ENCODE results near the gene APOA5. TPM values are rescaled to one million over a fixed set of nuclear protein-coding genes. Genes with fewer than 3 reads are reported as not detected.
"Not testable (repeated sequence)": the region's sequence is repeated elsewhere in the genome, so short reads cannot be mapped to it uniquely, and the experiment has no call there.

Gene APOA5
- total and polyA plus RNA-seq, 5 experiments from 2014 or later: not detected

DNA sequence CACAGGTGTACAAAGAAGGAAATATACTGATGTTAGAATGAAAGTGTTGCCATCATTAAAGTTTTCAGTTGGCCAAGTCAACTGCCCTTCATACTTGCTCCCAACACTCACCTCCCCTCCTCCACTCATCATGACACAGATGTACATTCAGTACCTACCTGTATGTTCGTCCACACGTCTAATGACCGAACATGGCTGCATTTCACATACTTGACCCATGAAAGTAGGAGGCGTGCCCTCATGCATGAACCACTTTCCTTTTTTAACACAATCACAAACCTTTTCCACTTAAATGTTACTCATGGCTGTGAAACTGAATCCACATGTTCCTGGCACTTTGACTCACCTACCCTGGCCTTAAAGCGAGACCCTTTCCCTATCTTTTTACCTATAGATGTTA is 15.7 kb downstream of the APOA5 start:
- H3K4me1 Mint-ChIP-seq: peaks cover 19 to 33% (median 30%) of the 10 kb centered on the region in 4 donors
- ATAC-seq (no peak), DNase-seq (no peak)
- H3K4me3 Mint-ChIP-seq: no peak overlapping the region
- POLR2A ChIA-PET: interaction anchor here (6.0 kb wide), 1 partner anchor 11 kb away, joined by 66 read pairs; the partner anchor contains the start of gene ZPR1
- H3K9me3 Mint-ChIP-seq: no peaks in the 10 kb centered on the region
- H3K27me3 Mint-ChIP-seq: no peaks in the 10 kb centered on the region
- peaks cover 0 to 50% (median 9%) of the 10 kb centered on the region in 3 donors for H3K36me3 Mint-ChIP-seq
- peak overlapping the region in 6 of 10 donors; percentile 25 to 76 (median 57) for H3K27ac Mint-ChIP-seq

DNA sequence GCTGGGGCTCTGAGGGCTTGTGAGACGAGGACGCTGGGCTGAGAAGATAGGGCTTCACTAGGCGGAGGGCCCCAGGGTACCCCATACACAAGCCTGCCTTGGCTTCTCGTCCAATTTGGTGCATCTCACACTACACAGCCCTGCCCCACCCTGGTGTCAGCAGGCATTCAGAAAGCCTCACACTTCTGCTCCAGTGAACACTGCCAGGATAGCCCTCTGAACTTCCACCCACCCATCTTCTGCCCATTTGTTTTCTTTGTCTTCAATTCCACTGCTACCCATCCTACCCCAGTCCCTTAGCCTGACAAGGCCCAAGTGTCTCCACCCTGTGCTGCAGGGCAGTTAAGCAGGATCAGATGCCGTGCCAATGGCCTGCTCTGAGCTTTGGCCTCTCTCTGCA is 17.0 kb downstream of the APOA5 start:
- ATAC-seq (no peak), DNase-seq (no peak)
- Mint-ChIP-seq H3K9me3 (no peaks in the 10 kb centered on the region), H3K36me3 (peaks cover 0 to 44% (median 7%) of the 10 kb centered on the region in 3 donors), H3K27ac (peak overlapping the region in 8 of 10 donors; percentile 10 to 90 (median 50)), H3K27me3 (no peaks in the 10 kb centered on the region), H3K4me3 (peak overlapping the region in 4 of 10 donors; percentile 26 to 60 (median 44)), H3K4me1 (peaks cover 19 to 40% (median 36%) of the 10 kb centered on the region in 4 donors)
- POLR2A ChIA-PET: interaction anchor here (2.3 to 6.0 kb wide), 2 partner anchors 12 to 61 kb away, joined by 8 to 66 read pairs; partner anchors contain the start of gene ZPR1

DNA sequence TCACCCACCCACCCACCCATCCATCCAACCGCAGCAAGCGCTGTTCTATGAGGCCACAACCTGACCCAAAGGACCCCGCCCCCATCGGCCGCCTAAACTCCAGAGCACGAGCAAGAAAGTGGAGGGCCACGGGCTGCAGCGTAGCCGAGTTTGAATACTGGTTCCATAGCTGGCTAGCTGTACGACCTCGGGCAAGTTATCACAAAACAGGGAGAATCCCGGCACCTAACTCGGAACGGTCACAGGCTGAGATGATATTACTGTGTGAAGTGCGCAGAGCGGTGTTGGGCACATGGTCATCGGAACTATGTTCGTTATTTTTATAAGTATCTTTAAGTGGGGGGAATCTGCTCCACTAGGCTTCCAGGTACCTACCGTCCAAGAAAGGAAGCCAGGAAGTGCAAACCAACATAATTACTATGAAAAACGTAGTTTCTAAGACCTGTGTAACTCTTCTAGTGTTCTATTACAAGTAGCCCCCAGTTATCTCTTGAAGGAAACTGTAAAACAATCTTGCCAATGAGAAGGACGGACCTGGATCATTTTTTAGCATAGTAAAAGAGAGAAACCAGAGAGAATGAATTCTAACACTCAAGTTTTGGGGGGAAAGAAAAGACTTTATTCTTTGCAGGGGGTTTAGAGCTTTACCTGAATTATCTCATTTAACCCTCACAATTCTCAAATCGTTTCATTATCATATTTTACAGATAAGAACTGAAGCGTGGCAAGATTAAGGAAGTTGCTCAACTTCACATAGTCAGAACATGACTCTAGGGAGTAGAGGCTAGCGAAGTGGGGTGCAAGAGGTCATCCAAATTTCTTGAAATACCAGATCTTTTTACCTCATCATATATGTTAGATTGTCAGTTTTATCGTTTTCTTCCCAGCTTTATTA is 18.2 kb downstream of the APOA5 start:
- Mint-ChIP-seq H3K4me1 (peaks cover 19 to 46% (median 41%) of the 10 kb centered on the region in 4 donors), H3K36me3 (peaks cover 0 to 44% (median 0%) of the 10 kb centered on the region in 3 donors), H3K4me3 (peak overlapping the region; percentile 84 to 99 (median 98)), H3K27ac (peak overlapping the region; percentile 93 to 99 (median 97)), H3K27me3 (no peaks in the 10 kb centered on the region), H3K9me3 (no peaks in the 10 kb centered on the region)
- POLR2A ChIA-PET: interaction anchor here (0.6 to 6.0 kb wide), 14 partner anchors 8 to 554 kb away, joined by 3 to 66 read pairs (median 5); partner anchors contain the start of genes APOA5, CEP164, PAFAH1B2 and SIK3
- no peak for DNase-seq
- peak in 1 of 2 donors; percentile 2 for ATAC-seq

DNA sequence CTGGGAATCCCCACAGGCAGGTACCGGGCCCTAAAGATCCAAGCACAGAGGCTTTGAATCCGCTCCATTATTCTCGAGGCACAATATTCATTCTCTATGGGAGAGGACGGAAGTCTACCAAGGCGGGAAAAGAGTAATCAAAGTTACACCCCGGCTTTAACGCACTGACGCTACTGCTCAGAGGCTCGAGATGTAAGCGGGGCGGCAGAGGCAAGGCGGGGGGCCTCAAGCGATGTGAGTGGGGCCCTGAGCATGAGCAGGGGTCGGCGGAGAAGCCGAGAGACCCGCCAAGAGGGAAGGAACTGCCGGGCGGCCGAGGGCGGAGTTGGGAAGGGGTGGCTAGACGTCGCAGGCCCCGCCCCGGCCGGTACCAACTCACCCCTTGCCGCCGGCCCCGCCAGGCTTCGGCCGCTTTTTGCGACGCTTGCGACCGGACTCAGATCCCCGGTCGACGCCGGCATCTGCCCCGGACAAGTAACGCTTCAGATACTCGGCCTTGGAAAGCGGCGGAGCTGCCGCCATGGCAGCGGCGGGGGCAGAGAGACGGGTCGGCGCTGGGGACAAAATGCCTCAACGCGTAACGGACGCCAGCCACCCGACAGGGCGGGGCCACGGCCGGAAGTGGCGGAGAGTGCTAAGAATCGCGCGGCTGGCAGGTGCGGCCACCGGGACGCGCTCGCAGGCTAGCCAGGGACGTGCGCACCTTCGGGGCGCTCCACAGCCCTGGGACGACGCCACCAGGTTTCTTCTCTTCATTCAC is 19.1 kb downstream of the APOA5 start, which contains the start of gene BUD13:
Gene BUD13, minus strand, starts transcription at position 545 of the 760 bp plus-strand sequence. Its CDS starts 23 bp downstream, at position 522.
- Mint-ChIP-seq H3K27me3 (no peaks in the 10 kb centered on the region), H3K27ac (peak within 1 kb of the TSS; percentile 93 to 99 (median 97)), H3K9me3 (no peaks in the 10 kb centered on the region), H3K4me3 (peak within 1 kb of the TSS; percentile 84 to 99 (median 98)), H3K36me3 (peaks cover 0 to 38% (median 0%) of the 10 kb centered on the region in 3 donors), H3K4me1 (peaks cover 17 to 46% (median 42%) of the 10 kb centered on the region in 4 donors)
- ATAC-seq: peak; percentile 91 to 92
- DNase-seq: peak; percentile 84 to 99 (median 94)
- POLR2A ChIA-PET: interaction anchor here (0.9 to 6.0 kb wide), 11 partner anchors 9 to 555 kb away, joined by 3 to 66 read pairs (median 5); partner anchors contain the start of genes APOA5, CEP164, SIK3 and ZPR1

DNA sequence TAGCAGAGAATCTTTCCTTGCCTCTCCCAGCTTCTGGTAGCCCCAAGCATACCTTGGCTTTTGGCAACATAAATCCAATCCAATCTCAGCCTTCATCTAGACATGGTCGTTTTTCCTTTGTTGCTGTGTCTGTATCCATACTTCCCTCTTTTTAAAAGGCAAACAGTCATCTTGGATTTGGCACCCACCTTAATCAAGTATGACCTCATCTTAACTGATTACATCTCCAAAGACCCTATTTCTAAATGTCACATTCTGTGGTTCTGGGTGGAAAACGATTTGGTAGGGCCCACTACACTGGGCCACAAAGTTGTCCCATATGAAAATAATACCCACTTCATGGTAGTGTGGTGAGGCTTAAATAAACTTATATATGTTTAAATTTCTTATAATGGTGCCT is 19.7 kb downstream of the APOA5 start:
- ATAC-seq: no peak
- POLR2A ChIA-PET: interaction anchor here (1.2 to 6.0 kb wide), 4 partner anchors 15 to 455 kb away, joined by 3 to 66 read pairs (median 6); partner anchors contain the start of gene ZPR1
- Mint-ChIP-seq H3K36me3 (peaks cover 0 to 36% (median 0%) of the 10 kb centered on the region in 3 donors), H3K9me3 (no peaks in the 10 kb centered on the region), H3K27ac (peak overlapping the region; percentile 93 to 99 (median 97)), H3K4me3 (peak overlapping the region; percentile 84 to 99 (median 98)), H3K27me3 (no peaks in the 10 kb centered on the region), H3K4me1 (peaks cover 16 to 47% (median 42%) of the 10 kb centered on the region in 4 donors)
- DNase-seq: no peak

DNA sequence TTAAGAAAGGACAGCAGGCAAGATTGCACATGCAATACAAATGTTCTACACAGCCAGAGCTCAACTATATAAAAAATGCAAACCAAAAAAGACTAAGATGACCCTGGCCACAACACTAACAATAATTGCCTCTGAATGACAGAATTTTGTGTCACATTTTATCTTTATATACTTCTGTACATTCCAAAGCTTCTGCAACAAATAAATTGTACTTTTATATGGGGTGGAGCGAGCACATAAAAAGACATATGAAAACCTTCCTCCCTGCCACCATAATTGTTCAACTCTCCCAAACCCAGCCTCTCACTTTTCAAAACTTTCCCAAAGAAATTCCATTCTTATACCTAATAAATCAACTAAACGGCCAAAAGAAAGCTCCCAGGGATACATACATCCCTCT is 29.5 kb downstream of the APOA5 start:
- Mint-ChIP-seq H3K36me3 (peaks cover 12 to 88% (median 35%) of the 10 kb centered on the region in 3 donors), H3K4me1 (peaks cover 2 to 29% (median 9%) of the 10 kb centered on the region in 4 donors), H3K9me3 (no peaks in the 10 kb centered on the region), H3K27me3 (no peaks in the 10 kb centered on the region), H3K4me3 (no peak overlapping the region), H3K27ac (peak overlapping the region in 2 of 10 donors; percentile 43 to 72)
- ATAC-seq (no peak), DNase-seq (no peak)
- POLR2A ChIA-PET: no interaction called here

DNA sequence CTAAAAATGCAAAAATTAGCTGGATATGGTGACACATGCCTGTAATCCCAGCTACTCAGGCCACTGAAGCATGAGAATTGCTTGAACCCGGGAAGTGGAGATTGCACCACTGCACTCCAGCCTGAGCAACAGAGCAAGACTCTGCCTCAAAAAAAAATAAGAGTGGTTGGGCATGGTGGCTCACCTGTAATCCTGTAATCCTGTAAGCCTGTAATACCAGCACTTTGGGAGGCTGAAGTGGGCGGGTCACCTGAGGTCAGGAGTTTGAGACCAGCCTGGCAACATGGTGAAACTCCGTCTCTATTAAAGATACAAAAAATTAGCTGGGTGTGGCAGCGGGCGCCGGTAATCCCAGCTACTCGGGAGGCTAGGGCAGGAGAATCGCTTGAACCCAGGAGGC is 35.6 kb downstream of the APOA5 start:
- Mint-ChIP-seq H3K27ac (peak overlapping the region in 1 of 10 donors; percentile 51), H3K36me3 (peaks cover 16 to 89% (median 28%) of the 10 kb centered on the region in 3 donors)
- ATAC-seq, H3K4me3 Mint-ChIP-seq, H3K27me3 Mint-ChIP-seq, H3K4me1 Mint-ChIP-seq, POLR2A ChIA-PET, H3K9me3 Mint-ChIP-seq, DNase-seq: not testable (repeated sequence)

DNA sequence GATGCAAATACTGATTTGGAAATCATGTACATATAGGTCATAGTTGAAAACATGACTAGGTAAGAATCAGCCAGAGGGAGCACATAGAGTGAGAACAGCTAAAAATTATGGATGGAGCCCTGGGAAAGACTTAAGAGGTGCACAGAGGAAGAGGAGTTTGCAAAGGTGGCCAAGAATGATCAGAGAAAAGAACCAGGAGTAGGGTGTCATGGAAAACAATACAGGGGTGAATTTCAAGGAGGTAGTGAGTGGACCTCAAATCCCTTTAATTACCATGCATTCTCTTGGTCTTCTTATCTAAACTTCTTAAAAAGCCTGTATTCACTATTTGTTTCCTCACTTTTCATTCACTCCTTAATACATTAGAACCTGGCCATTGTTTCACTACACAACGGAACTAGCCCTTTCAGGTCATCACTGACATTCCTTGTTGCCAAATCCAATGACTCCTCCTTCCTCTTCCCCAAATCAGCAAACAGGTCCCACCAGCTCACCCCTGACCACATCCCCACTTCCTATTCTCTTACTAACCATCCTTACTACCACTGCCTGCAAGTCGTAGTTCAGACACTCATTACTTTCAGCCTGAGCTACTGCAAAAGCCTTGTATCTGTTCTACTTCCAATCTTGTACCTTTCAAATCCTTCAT is 41.5 kb downstream of the APOA5 start:
- no peaks in the 10 kb centered on the region for H3K4me1 Mint-ChIP-seq
- H3K27ac Mint-ChIP-seq: no peak overlapping the region
- H3K4me3 Mint-ChIP-seq: no peak overlapping the region
- ATAC-seq: no peak
- peaks cover 15 to 43% (median 16%) of the 10 kb centered on the region in 3 donors for H3K36me3 Mint-ChIP-seq
- no peaks in the 10 kb centered on the region for H3K27me3 Mint-ChIP-seq
- POLR2A ChIA-PET: no interaction called here
- DNase-seq: no peak
- no peaks in the 10 kb centered on the region for H3K9me3 Mint-ChIP-seq

DNA sequence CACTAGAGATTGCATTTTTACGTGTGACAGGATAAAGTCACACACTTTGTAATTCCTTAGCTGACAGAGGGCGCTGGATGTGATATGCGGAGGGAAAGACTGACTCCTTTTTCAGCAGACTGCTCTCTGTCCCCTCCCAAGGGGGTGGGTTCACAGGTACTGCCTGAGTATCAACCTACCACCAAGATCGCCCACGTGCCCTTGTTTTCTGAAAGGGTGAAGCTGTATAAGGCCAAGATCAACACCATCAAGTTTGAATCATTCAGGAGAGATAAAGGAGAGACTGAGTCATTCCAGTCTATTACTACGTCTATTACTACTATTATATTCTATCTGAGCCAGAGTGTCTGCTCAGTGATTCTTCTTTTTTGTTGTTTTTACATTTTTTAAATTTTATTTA is 49.6 kb downstream of the APOA5 start:
- H3K27ac Mint-ChIP-seq: no peak overlapping the region
- peaks cover 0 to 2% (median 0%) of the 10 kb centered on the region in 4 donors for H3K4me1 Mint-ChIP-seq
- POLR2A ChIA-PET: no interaction called here

DNA sequence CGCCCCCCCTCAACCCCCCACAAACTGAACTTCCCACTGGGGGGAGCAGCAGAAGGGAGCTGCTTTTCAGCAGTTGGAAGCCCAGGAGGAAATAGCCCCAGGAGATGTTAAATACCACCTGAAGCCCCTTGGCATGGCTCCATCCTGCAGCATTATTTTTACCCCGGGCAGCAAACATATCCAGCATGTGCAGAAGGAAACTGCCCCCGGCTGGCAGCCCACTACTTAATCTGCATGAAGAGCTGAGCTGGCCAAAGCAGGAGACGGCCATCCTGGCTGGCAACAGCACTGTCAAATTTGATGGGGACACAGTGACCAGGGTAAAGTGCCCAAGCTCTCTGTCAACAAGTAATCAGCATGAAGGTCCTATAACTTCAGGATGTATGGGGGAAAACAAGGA is 50.9 kb downstream of the APOA5 start:
- no peak for ATAC-seq
- H3K9me3 Mint-ChIP-seq: no peaks in the 10 kb centered on the region
- no peak overlapping the region for H3K4me3 Mint-ChIP-seq
- no peak for DNase-seq
- H3K27me3 Mint-ChIP-seq: no peaks in the 10 kb centered on the region
- H3K36me3 Mint-ChIP-seq: peaks cover 0 to 4% (median 4%) of the 10 kb centered on the region in 3 donors
- no peak overlapping the region for H3K27ac Mint-ChIP-seq
- POLR2A ChIA-PET: no interaction called here
- H3K4me1 Mint-ChIP-seq: peaks cover 0 to 2% (median 0%) of the 10 kb centered on the region in 4 donors

More for the DNA sequence above, 49.6 kb downstream of the APOA5 start:
- H3K4me3 Mint-ChIP-seq: no peak overlapping the region
- DNase-seq (no peak), ATAC-seq (no peak)
- no peaks in the 10 kb centered on the region for H3K27me3 Mint-ChIP-seq
- H3K9me3 Mint-ChIP-seq: no peaks in the 10 kb centered on the region
- H3K36me3 Mint-ChIP-seq: peaks cover 4 to 11% (median 6%) of the 10 kb centered on the region in 3 donors

Data from naive thymus-derived CD8-positive, alpha-beta T cell (primary cell).